Right atrium auricular region (tissue), 2 donors: ENCODE data around the gene ATP6V0E2. TPM values are rescaled to one million over a fixed set of nuclear protein-coding genes. Genes with fewer than 3 reads are reported as not detected.

Experiments
- DNase-seq: peaks from one replicate; pipeline ENCODE4 v3.0.0-alpha.2; 2019; ENCODE audit warnings: low spot score
- H3K27ac ChIP-seq, 2 donors: fragments of 200-600 bp; sonication (generic); 1 replicate in 1 of 2; 2 replicates in 1 of 2; pipeline ENCODE4 v1.5.1; 2016 to 2019
- H3K27me3 ChIP-seq, 2 donors: fragments of 200-600 bp; sonication (generic); one replicate each; pipeline versions ENCODE4 v1.5.1 to v1.6.0; 2017 to 2019
- H3K36me3 ChIP-seq: fragments of 200-600 bp; sonication (generic); one replicate; pipeline ENCODE4 v1.5.1; 2016
- H3K4me1 ChIP-seq, 2 donors: fragments of 200-600 bp; sonication (generic); one replicate each; pipeline versions ENCODE4 v1.5.1 to v1.6.0; 2017 to 2019
- H3K4me3 ChIP-seq, 2 donors: fragments of 200-600 bp; sonication (generic); 1 replicate in 1 of 2; 2 replicates in 1 of 2; pipeline ENCODE4 v1.5.1; 2017 to 2019; ENCODE audit warnings: mild to moderate bottlenecking in 1 of 2, moderate library complexity in 1 of 2
- H3K9me3 ChIP-seq, 2 donors: fragments of 200-600 bp; sonication (generic); one replicate each; pipeline ENCODE4 v1.5.1; 2019
- total RNA-seq, 2 donors: library from RNA; depleted of rRNA; stranded (reverse); fragments of >200 nt; gene quantifications; one replicate each; pipeline ENCODE4 v1.1.0, GENCODE V29; 2016
- TF ChIP-seq, protein P1 (sequence below), 2 donors: fragments of 200-600 bp; sonication (generic); IDR thresholded peaks; one replicate each; pipeline ENCODE4 v1.5.1; 2019; ENCODE audit warnings: antibody characterized with exemption in 2 of 2

The ATP6V0E2 gene
- total RNA-seq, 2 donors from 2014 or later = 60.7 to 122 TPM

DNA sequence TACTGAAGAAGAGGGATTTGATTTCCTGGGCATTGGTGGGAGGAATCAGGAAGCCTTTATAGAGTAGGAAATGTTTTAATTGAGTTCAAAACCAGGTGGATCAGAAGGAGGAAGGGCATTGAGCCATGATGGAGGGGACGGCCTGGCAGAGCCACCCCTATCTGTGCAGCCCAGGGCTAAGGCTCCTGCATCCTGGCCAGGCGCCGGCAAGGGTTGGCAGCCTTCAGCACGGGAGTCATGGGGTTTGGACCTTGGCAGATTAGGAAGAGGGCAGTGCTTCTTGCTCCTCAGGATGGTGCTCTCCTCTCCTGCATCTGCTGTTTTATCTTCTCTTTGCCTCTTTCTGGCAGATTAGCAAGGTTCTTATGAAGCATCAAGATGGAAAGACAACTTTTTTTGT lies 23.1 kb upstream of the ATP6V0E2 start:
- Histone ChIP-seq H3K4me3 (no peak overlapping the region), H3K9me3 (no peaks in the 10 kb centered on the region), H3K27ac (no peak overlapping the region), H3K27me3 (no peaks in the 10 kb centered on the region), H3K36me3 (peaks cover 20% of the 10 kb centered on the region), H3K4me1 (peaks cover 0 to 10% of the 10 kb centered on the region in 2 donors)
- no peak for DNase-seq
- TF ChIP-seq, protein P1, sequence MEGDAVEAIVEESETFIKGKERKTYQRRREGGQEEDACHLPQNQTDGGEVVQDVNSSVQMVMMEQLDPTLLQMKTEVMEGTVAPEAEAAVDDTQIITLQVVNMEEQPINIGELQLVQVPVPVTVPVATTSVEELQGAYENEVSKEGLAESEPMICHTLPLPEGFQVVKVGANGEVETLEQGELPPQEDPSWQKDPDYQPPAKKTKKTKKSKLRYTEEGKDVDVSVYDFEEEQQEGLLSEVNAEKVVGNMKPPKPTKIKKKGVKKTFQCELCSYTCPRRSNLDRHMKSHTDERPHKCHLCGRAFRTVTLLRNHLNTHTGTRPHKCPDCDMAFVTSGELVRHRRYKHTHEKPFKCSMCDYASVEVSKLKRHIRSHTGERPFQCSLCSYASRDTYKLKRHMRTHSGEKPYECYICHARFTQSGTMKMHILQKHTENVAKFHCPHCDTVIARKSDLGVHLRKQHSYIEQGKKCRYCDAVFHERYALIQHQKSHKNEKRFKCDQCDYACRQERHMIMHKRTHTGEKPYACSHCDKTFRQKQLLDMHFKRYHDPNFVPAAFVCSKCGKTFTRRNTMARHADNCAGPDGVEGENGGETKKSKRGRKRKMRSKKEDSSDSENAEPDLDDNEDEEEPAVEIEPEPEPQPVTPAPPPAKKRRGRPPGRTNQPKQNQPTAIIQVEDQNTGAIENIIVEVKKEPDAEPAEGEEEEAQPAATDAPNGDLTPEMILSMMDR (IDR thresholded peaks at IDR 0.05) = no peak

DNA sequence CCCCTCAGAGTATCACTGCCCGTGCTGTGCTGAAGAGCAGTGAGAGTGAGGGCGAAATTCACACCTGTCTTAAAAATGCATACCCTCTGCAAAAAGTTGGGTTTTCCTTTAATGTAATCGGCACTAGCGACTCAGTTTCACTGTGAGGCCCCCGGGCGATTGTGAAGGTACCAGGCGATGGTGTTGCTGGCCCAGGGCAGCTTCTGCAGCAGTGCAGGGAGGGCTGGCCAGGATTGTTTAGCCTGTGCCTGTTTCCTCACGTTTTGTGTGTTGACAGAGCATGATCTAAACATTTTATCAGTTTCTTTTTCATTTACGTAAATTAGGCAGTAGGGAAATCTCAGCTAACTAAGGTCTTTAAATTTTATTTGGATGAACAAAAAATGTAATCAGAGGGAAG lies 22.3 kb upstream of the ATP6V0E2 start:
- TF ChIP-seq, protein P1 (IDR thresholded peaks at IDR 0.05) = no peak

DNA sequence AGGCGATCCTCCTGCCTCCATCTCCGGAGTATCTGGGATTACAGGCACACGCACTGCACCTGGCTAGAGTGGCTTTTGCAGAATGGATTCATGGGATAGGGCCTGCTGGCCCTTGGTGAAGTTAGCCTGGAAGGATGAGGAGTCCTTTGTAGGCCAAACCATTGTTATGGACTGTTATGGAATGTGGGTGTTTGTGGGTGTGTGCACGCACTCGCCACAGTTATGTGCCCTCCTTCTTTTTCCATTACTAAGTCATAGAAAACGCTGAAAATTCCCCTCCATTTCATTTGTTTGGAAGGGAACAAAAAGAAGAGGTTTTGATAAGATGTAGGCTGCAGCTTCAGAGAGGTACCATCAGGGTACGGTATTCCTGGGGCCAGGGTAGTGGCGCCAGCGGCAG lies 20.6 kb upstream of the ATP6V0E2 start:
- no peak for DNase-seq
- peaks cover 19% of the 10 kb centered on the region for H3K36me3 ChIP-seq
- peaks cover 0 to 14% of the 10 kb centered on the region in 2 donors for H3K4me1 ChIP-seq
- H3K4me3 ChIP-seq = no peak overlapping the region
- TF ChIP-seq, protein P1 (IDR thresholded peaks at IDR 0.05) = no peak
- no peaks in the 10 kb centered on the region for H3K9me3 ChIP-seq
- no peaks in the 10 kb centered on the region for H3K27me3 ChIP-seq
- no peak overlapping the region for H3K27ac ChIP-seq

More for the DNA sequence above, 22.3 kb upstream of the ATP6V0E2 start:
- Histone ChIP-seq H3K27me3 (no peaks in the 10 kb centered on the region), H3K36me3 (peaks cover 20% of the 10 kb centered on the region), H3K27ac (no peak overlapping the region), H3K9me3 (no peaks in the 10 kb centered on the region), H3K4me3 (no peak overlapping the region), H3K4me1 (peaks cover 0 to 14% of the 10 kb centered on the region in 2 donors)
- no peak for DNase-seq

DNA sequence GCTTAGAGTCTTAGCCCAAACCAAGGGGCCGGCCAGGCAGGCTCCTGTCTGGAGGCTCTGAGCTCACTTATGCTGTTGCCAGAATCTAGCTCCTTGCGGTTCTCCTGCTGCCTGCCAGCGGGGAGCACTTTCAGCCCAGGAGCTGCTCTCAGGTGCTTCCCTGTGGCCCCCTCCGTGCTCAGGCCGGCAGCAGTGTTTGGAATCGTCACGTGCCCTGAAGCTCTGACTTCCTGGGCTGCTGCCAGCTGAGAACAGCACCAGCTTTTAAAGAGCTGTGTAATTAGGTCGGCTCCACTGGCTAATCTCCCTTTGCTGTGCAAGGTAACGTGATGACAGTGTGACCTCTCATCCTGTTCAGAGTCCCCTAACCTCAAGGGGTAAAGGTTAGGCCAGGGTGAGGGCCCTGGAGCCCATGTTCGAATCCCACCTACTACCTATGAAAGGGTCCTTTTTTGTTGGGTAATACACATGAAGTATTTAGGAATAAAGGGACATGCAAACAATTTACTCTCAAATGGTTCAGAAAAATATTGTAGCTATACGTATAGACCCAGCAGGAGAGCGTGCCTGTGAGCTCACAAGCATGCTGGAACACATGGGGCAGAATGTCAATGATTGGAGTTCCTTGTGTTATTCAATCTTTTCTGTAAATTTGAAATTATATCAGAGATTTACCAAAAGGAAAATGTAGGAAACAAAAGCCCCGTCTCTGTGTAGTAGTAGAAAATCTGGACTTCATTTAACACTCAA lies 19.0 kb upstream of the ATP6V0E2 start:
- peaks cover 13% of the 10 kb centered on the region for H3K36me3 ChIP-seq
- TF ChIP-seq, protein P1 (IDR thresholded peaks at IDR 0.05) = no peak
- peak; percentile 70 for DNase-seq
- no peaks in the 10 kb centered on the region for H3K27me3 ChIP-seq
- no peaks in the 10 kb centered on the region for H3K9me3 ChIP-seq
- H3K4me3 ChIP-seq = no peak overlapping the region
- peaks cover 0 to 14% of the 10 kb centered on the region in 2 donors for H3K4me1 ChIP-seq
- H3K27ac ChIP-seq = peak overlapping the region; percentile 35 to 57

DNA sequence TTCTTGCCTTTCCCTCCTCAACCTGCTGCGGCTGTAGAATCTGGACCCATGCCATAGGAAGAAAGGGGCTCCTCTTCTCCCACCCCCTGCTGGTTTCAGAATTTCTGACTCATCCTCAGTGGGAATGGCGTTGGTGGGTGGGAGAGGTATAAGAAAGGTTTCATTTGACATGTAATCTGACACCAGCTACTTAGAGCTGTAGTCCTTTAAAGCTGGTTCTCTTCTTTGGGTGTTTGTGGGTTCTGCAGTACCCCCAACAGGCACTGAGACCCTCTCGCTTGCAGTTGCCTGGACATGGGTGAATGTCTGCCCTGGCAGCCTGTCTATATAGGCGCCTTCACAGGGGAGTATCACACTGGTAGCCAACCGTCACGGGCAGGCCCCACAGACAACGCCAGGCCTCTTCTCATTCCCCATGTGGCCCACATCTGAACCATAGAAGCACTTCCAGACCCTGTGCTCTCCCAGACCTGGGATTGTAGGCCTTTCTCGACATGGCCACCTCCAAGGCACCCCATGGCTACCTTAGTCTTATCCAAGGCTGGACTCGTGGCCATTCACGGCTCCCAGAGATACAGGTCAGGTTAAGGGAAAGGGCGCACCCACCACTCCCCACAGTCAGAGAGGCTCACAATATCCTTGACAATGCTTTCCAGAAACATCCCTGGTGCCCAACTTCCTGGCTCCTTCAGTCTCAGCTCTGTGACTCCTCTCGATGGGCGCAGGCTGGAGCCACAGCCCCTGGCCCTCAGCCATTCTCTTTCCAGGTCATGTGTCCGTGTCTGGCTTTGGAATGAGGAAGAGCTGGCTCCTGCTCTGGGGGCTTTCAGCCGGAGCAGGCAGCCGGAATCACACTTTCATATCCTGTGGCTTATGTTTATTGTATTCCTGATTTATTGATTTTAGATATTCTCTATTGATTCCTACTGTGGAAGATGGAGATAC lies 18.1 kb upstream of the ATP6V0E2 start:
- Histone ChIP-seq H3K27ac (peak overlapping the region; percentile 35 to 57), H3K36me3 (peaks cover 21% of the 10 kb centered on the region), H3K9me3 (no peaks in the 10 kb centered on the region), H3K27me3 (no peaks in the 10 kb centered on the region), H3K4me1 (peaks cover 0 to 14% of the 10 kb centered on the region in 2 donors), H3K4me3 (no peak overlapping the region)
- DNase-seq = no peak
- TF ChIP-seq, protein P1 (IDR thresholded peaks at IDR 0.05) = no peak
